GM19099 (cell line): ENCODE results near the gene GGN.

Experiments
- POLR2A ChIP-seq: IDR thresholded peaks from 3 replicates; pipeline ENCODE4 v1.6.1; 2011; ENCODE audit warnings: low read depth; ENCODE audit not compliant: insufficient read length; ENCODE audit errors: extremely low read depth

The GGN gene

GRCh38 chr19:38384209-38385027 is 3.4 kb downstream of the GGN start:
- no peak for TF ChIP-seq POLR2A

GRCh38 chr19:38383743-38384142 is 4.1 kb downstream of the GGN start:
- no peak for TF ChIP-seq POLR2A

GRCh38 chr19:38383184-38383583 is 4.7 kb downstream of the GGN start:
- TF ChIP-seq POLR2A = no peak

GRCh38 chr19:38381138-38381537 is 6.7 kb downstream of the GGN start:
- no peak for TF ChIP-seq POLR2A

GRCh38 chr19:38378866-38379265 is 9.0 kb downstream of the GGN start:
- TF ChIP-seq POLR2A = no peak

- TF ChIP-seq POLR2A = no peak
Measured at GRCh38 chr19:38377052-38377451, 10.8 kb downstream of the GGN start.

GRCh38 chr19:38376576-38376975 is 11.3 kb downstream of the GGN start:
- no peak for TF ChIP-seq POLR2A

- TF ChIP-seq POLR2A = no peak
Measured at GRCh38 chr19:38375748-38376147, 12.1 kb downstream of the GGN start.

GRCh38 chr19:38375098-38375493 is 12.7 kb downstream of the GGN start:
- TF ChIP-seq POLR2A = no peak

- TF ChIP-seq POLR2A = peak; percentile 98
Measured at GRCh38 chr19:38374332-38375097, 13.3 kb downstream of the GGN start, which contains the start of gene PSMD8. PSMD8 (plus strand) TSS chr19:38374571; CDS start chr19:38374602, 31 bp downstream.

- no peak for TF ChIP-seq POLR2A
Measured at GRCh38 chr19:38373907-38374331, 13.9 kb downstream of the GGN start.

- no peak for TF ChIP-seq POLR2A
Measured at GRCh38 chr19:38371081-38371480, 16.8 kb downstream of the GGN start.

- no peak for TF ChIP-seq POLR2A
Measured at GRCh38 chr19:38370299-38370698, 17.5 kb downstream of the GGN start.

GRCh38 chr19:38369584-38369983 is 18.2 kb downstream of the GGN start:
- no peak for TF ChIP-seq POLR2A

GRCh38 chr19:38367041-38367440 is 20.8 kb downstream of the GGN start:
- TF ChIP-seq POLR2A = no peak
